CD4-positive, alpha-beta T cell treated with Interleukin-17A for 1 hour (primary cell): ENCODE results near the gene SLC39A6.
"Not testable (repeated sequence)": the region's sequence is repeated elsewhere in the genome, so short reads cannot be mapped to it uniquely, and the experiment has no call there.

Experiments used
- DNase-seq: peaks from one replicate; pipeline ENCODE4 v3.0.0-alpha.2; 2020

SLC39A6 gene

GRCh38 chr18:36135264-36135663 is 6.1 kb upstream of the SLC39A6 start:
- DNase-seq, result no peak

- DNase-seq, result no peak
Measured at GRCh38 chr18:36132756-36133155, 3.6 kb upstream of the SLC39A6 start.

GRCh38 chr18:36131692-36132483 is 2.7 kb upstream of the SLC39A6 start:
- DNase-seq, result no peak

GRCh38 chr18:36130883-36131653 is 1.9 kb upstream of the SLC39A6 start:
- DNase-seq, result no peak

GRCh38 chr18:36130039-36130831 is 1.1 kb upstream of the SLC39A6 start:
- peak; percentile 7 for DNase-seq

- no peak for DNase-seq
Measured at GRCh38 chr18:36128907-36129299, 237 bp downstream of the SLC39A6 start.

GRCh38 chr18:36128530-36128870 is 640 bp downstream of the SLC39A6 start:
- DNase-seq, result no peak

- peak; percentile 7 for DNase-seq
Measured at GRCh38 chr18:36127836-36128529, 1.2 kb downstream of the SLC39A6 start.

- no peak for DNase-seq
Measured at GRCh38 chr18:36126668-36127067, 2.5 kb downstream of the SLC39A6 start.

GRCh38 chr18:36124841-36125240 is 4.3 kb downstream of the SLC39A6 start:
- DNase-seq, result no peak

GRCh38 chr18:36120297-36120696 is 8.8 kb downstream of the SLC39A6 start:
- no peak for DNase-seq

- DNase-seq, result not testable (repeated sequence)
Measured at GRCh38 chr18:36116771-36117170, 12.4 kb downstream of the SLC39A6 start.

GRCh38 chr18:36114738-36115137 is 14.4 kb downstream of the SLC39A6 start:
- DNase-seq, result no peak

- DNase-seq, result no peak
Measured at GRCh38 chr18:36114251-36114650, 14.9 kb downstream of the SLC39A6 start.

- no peak for DNase-seq
Measured at GRCh38 chr18:36112302-36112701, 16.8 kb downstream of the SLC39A6 start.

GRCh38 chr18:36109737-36110136 is 19.4 kb downstream of the SLC39A6 start:
- DNase-seq, result no peak

GRCh38 chr18:36108601-36109000 is 20.5 kb downstream of the SLC39A6 start:
- DNase-seq, result no peak

- DNase-seq, result no peak
Measured at GRCh38 chr18:36108196-36108595, 20.9 kb downstream of the SLC39A6 start.

- DNase-seq, result no peak
Measured at GRCh38 chr18:36107477-36107876, 21.7 kb downstream of the SLC39A6 start.

GRCh38 chr18:36104749-36105148 is 24.4 kb downstream of the SLC39A6 start:
- DNase-seq, result no peak

- no peak for DNase-seq
Measured at GRCh38 chr18:36101943-36102342, 27.2 kb downstream of the SLC39A6 start.

GRCh38 chr18:36099311-36099710 is 29.8 kb downstream of the SLC39A6 start:
- DNase-seq, result no peak

GRCh38 chr18:36096955-36097354 is 32.2 kb downstream of the SLC39A6 start:
- DNase-seq, result no peak
